Skeletal muscle cell (primary cell): Measurements from ENCODE around the gene HYAL4.
A peak's percentile ranks its signal among the peaks of the same experiment; 100 is the strongest.
"Not testable (repeated sequence)": the region's sequence is repeated elsewhere in the genome, so short reads cannot be mapped to it uniquely, and the experiment has no call there.

Experiments
- DNase-seq: peaks from one replicate; pipeline ENCODE4 v3.0.0-alpha.2; 2010; ENCODE audit warnings: low read depth
- H3K4me3 ChIP-seq: 2 replicates; pipeline ENCODE4 v1.5.1; 2011; ENCODE audit warnings: low read depth, mild to moderate bottlenecking, control low read depth, low read length, moderate library complexity

HYAL4 gene

GRCh38 chr7:123844712-123845219 is at the start of gene HYAL4:
Gene HYAL4, plus strand, starts transcription at chr7:123845169. Its CDS starts 23,105 bp downstream, at chr7:123868274.
- DNase-seq: no peak
- H3K4me3 ChIP-seq: no peak within 1 kb of the TSS

GRCh38 chr7:123795917-123796316 is 49.1 kb upstream of the HYAL4 start:
- H3K4me3 ChIP-seq: no peak overlapping the region
- no peak for DNase-seq

- no peak for DNase-seq
- no peak overlapping the region for H3K4me3 ChIP-seq
These were observed 48.4 kb upstream of the HYAL4 start for GRCh38 chr7:123796568-123796967.

GRCh38 chr7:123797673-123798531 is 47.1 kb upstream of the HYAL4 start:
- DNase-seq: peak; percentile 49
- no peak overlapping the region for H3K4me3 ChIP-seq

- no peak for DNase-seq
- no peak overlapping the region for H3K4me3 ChIP-seq
These were observed 46.3 kb upstream of the HYAL4 start for GRCh38 chr7:123798532-123799188.

GRCh38 chr7:123802249-123802648 is 42.7 kb upstream of the HYAL4 start:
- no peak for DNase-seq
- H3K4me3 ChIP-seq: no peak overlapping the region

GRCh38 chr7:123805287-123805686 is 39.7 kb upstream of the HYAL4 start:
- no peak overlapping the region for H3K4me3 ChIP-seq
- no peak for DNase-seq

- no peak for DNase-seq
- no peak overlapping the region for H3K4me3 ChIP-seq
These were observed 35.5 kb upstream of the HYAL4 start for GRCh38 chr7:123809471-123809870.

GRCh38 chr7:123811056-123811455 is 33.9 kb upstream of the HYAL4 start:
- H3K4me3 ChIP-seq: no peak overlapping the region
- DNase-seq: peak; percentile 7

GRCh38 chr7:123816916-123817315 is 28.1 kb upstream of the HYAL4 start:
- DNase-seq: no peak

GRCh38 chr7:123819001-123819400 is 26.0 kb upstream of the HYAL4 start:
- no peak for DNase-seq
- no peak overlapping the region for H3K4me3 ChIP-seq

More at GRCh38 chr7:123816916-123817315, 28.1 kb upstream of the HYAL4 start:
- H3K4me3 ChIP-seq: no peak overlapping the region

- H3K4me3 ChIP-seq, DNase-seq: not testable (repeated sequence)
These were observed 25.2 kb upstream of the HYAL4 start for GRCh38 chr7:123819795-123820194.

- no peak for DNase-seq
- no peak overlapping the region for H3K4me3 ChIP-seq
These were observed 24.1 kb upstream of the HYAL4 start for GRCh38 chr7:123820864-123821263.

- DNase-seq: no peak
- no peak overlapping the region for H3K4me3 ChIP-seq
These were observed 23.6 kb upstream of the HYAL4 start for GRCh38 chr7:123821320-123821719.

- no peak overlapping the region for H3K4me3 ChIP-seq
- DNase-seq: no peak
These were observed 20.8 kb upstream of the HYAL4 start for GRCh38 chr7:123823898-123824753.

GRCh38 chr7:123824754-123825067 is 20.3 kb upstream of the HYAL4 start:
- H3K4me3 ChIP-seq: no peak overlapping the region
- no peak for DNase-seq

- no peak overlapping the region for H3K4me3 ChIP-seq
- DNase-seq: no peak
These were observed 16.2 kb upstream of the HYAL4 start for GRCh38 chr7:123828805-123829204.

- no peak for DNase-seq
- H3K4me3 ChIP-seq: no peak overlapping the region
These were observed 8.3 kb upstream of the HYAL4 start for GRCh38 chr7:123836656-123837055.

- not testable (repeated sequence) for DNase-seq, H3K4me3 ChIP-seq
These were observed 5.9 kb upstream of the HYAL4 start for GRCh38 chr7:123839106-123839505.

- H3K4me3 ChIP-seq: not testable (repeated sequence)
These were observed 827 bp upstream of the HYAL4 start for GRCh38 chr7:123844142-123844541.

More at GRCh38 chr7:123844142-123844541, 827 bp upstream of the HYAL4 start:
- not testable (repeated sequence) for DNase-seq
